Right lobe of liver (tissue), 6 donors: ENCODE data around the gene OR12D1. TPM values are rescaled to one million over a fixed set of nuclear protein-coding genes. Genes with fewer than 3 reads are reported as not detected.
"Not testable (repeated sequence)": the region's sequence is repeated elsewhere in the genome, so short reads cannot be mapped to it uniquely, and the experiment has no call there.

Experiments used
- ATAC-seq, 4 donors: fragments of 200-7000 bp; cut with Tn5 transposase; one replicate each; pipeline ENCODE4 v1.9.1; 2020; ENCODE audit warnings: mild to moderate bottlenecking in 4 of 4, moderate library complexity in 4 of 4
- DNase-seq, 3 donors: peaks; one replicate each; pipeline ENCODE4 v3.0.0-alpha.2; 2020
- H3K27ac ChIP-seq, 3 donors: fragments of 200-600 bp; one replicate each; pipeline ENCODE4 v1.8.0; 2022
- H3K27me3 ChIP-seq, 2 donors: fragments of 200-600 bp; one replicate each; pipeline ENCODE4 v1.8.0; 2022
- H3K36me3 ChIP-seq, 4 donors: fragments of 200-600 bp; sonication (generic) in 1 of 4; one replicate each; pipeline versions ENCODE4 v1.5.1 to v1.8.0; 2017 to 2022; ENCODE audit warnings: control low read depth in 1 of 4
- H3K4me1 ChIP-seq, 4 donors: fragments of 200-600 bp; sonication (generic) in 1 of 4; one replicate each; pipeline versions ENCODE4 v1.5.1 to v1.8.0; 2017 to 2022; ENCODE audit warnings: control low read depth in 1 of 4
- H3K4me3 ChIP-seq, 3 donors: fragments of 200-600 bp; one replicate each; pipeline ENCODE4 v1.8.0; 2022
- H3K9me3 ChIP-seq, 4 donors: fragments of 200-600 bp; sonication (generic) in 1 of 4; one replicate each; pipeline versions ENCODE4 v1.5.1 to v1.8.0; 2017 to 2022; ENCODE audit warnings: control low read depth in 1 of 4
- CTCF ChIP-seq, 4 donors: fragments of 200-600 bp in 3 of 4; fragments of 450-650 bp in 1 of 4; IDR thresholded peaks; one replicate each; pipeline versions ENCODE4 v1.5.1 to v1.8.0; 2016 to 2022; ENCODE audit warnings: antibody characterized with exemption in 4 of 4, mild to moderate bottlenecking in 2 of 4
- POLR2A ChIP-seq: fragments of 450-650 bp; IDR thresholded peaks from one replicate; pipeline ENCODE4 v1.6.1; 2017; ENCODE audit warnings: antibody characterized with exemption, mild to moderate bottlenecking
- WGBS: methylation state at CpG from one replicate; pipeline ENCODE4 v1.1.6; 2018; ENCODE audit warnings: low coverage, low lambda C conversion rate; ENCODE audit not compliant: insufficient coverage; ENCODE audit errors: missing lambda C conversion rate; 5-methylcytosine and 5-hydroxymethylcytosine counted together
- intact Hi-C, 2 donors: fragments of 100-400 bp; cut with DNase I; formaldehyde crosslinking; loops; one replicate each; pipeline versions ENCODE4 v1.11.2 to v1.14.1; 2022
- total RNA-seq, 6 experiments: library from RNA; depleted of rRNA in 2 of 6; stranded (reverse); fragments of >200 nt in 2 of 6; fragmentation: NEBNext Ultra II Directional in 3 of 6; extraction: Animal tissue kit (Norgen Biotek cat#: 25700) in 3 of 6; gene quantifications; one replicate each; pipeline versions ENCODE4 v1.1.0 to v1.2.4, GENCODE V29; 2016 to 2023
- donor health status: DM: no; HTN: yes; CAD: no.
- donor health status: DM: no; HTN: no; CAD: no.
- donor health status: DM: no; HTN: no; CAD: no.
- donor health status: DM: no; HTN: yes; CAD: no.
- donor health status: DM: no; HTN: yes; CAD: no.

The OR12D1 gene
- total RNA-seq, 6 experiments from 2014 or later: not detected

- no peaks in the 10 kb centered on the region for H3K9me3 ChIP-seq
- no peak overlapping the region for H3K4me3 ChIP-seq
- ATAC-seq (no peak), DNase-seq (no peak)
- no peaks in the 10 kb centered on the region for H3K4me1 ChIP-seq
- no peaks in the 10 kb centered on the region for H3K27me3 ChIP-seq
- H3K27ac ChIP-seq: no peak overlapping the region
- WGBS: 20% methylated on average over 2 of the region's 2 CpGs
- no peaks in the 10 kb centered on the region for H3K36me3 ChIP-seq
- intact Hi-C loops: no loop called here
- TF ChIP-seq POLR2A: no peak
- TF ChIP-seq CTCF (IDR thresholded peaks at IDR 0.05): no peak
Measured at GRCh38 chr6:29424575-29424974, 9.8 kb downstream of the OR12D1 start.

GRCh38 chr6:29425075-29425474 is 10.3 kb downstream of the OR12D1 start:
- Histone ChIP-seq H3K36me3 (no peaks in the 10 kb centered on the region), H3K4me3 (no peak overlapping the region), H3K9me3 (no peaks in the 10 kb centered on the region), H3K4me1 (no peaks in the 10 kb centered on the region), H3K27ac (no peak overlapping the region), H3K27me3 (no peaks in the 10 kb centered on the region)
- ATAC-seq (no peak), DNase-seq (no peak)
- 35% methylated on average over 1 of the region's 1 CpG for WGBS
- no peak for TF ChIP-seq CTCF (IDR thresholded peaks at IDR 0.05)
- intact Hi-C loops: no loop called here

- TF ChIP-seq POLR2A: no peak
- no peak for TF ChIP-seq CTCF (IDR thresholded peaks at IDR 0.05)
- H3K9me3 ChIP-seq: no peaks in the 10 kb centered on the region
- intact Hi-C loops: no loop called here
- DNase-seq (no peak), ATAC-seq (peak in 1 of 4 donors; percentile 57)
- no peak overlapping the region for H3K27ac ChIP-seq
- H3K27me3 ChIP-seq: no peaks in the 10 kb centered on the region
- no peaks in the 10 kb centered on the region for H3K36me3 ChIP-seq
- no peak overlapping the region for H3K4me3 ChIP-seq
- WGBS: 85% methylated on average over 2 of the region's 3 CpGs
- H3K4me1 ChIP-seq: no peaks in the 10 kb centered on the region
Measured at GRCh38 chr6:29426654-29427053, 11.9 kb downstream of the OR12D1 start.

GRCh38 chr6:29436730-29437129 is 22.0 kb downstream of the OR12D1 start:
- H3K9me3 ChIP-seq, DNase-seq, ATAC-seq, H3K27me3 ChIP-seq, H3K4me3 ChIP-seq, H3K36me3 ChIP-seq, H3K27ac ChIP-seq, intact Hi-C loops, H3K4me1 ChIP-seq: not testable (repeated sequence)
- WGBS: 53% methylated on average over 16 of the region's 18 CpGs

- H3K27ac ChIP-seq: no peak within 1 kb of the TSS
- intact Hi-C loops: no loop called here
- DNase-seq (no peak), ATAC-seq (no peak)
- TF ChIP-seq POLR2A: no peak
- TF ChIP-seq CTCF (IDR thresholded peaks at IDR 0.05): no peak
- H3K9me3 ChIP-seq: no peaks in the 10 kb centered on the region
- H3K36me3 ChIP-seq: no peaks in the 10 kb centered on the region
- H3K4me3 ChIP-seq: no peak within 1 kb of the TSS
- H3K4me1 ChIP-seq: no peaks in the 10 kb centered on the region
- H3K27me3 ChIP-seq: no peaks in the 10 kb centered on the region
Measured at GRCh38 chr6:29439006-29439405, 24.3 kb downstream of the OR12D1 start, which contains the start of gene OR10C1. OR10C1 (plus strand) TSS chr6:29439306; CDS start chr6:29440016, 710 bp downstream.
